Measurements from ENCODE around the gene TPST2. TPM values are rescaled to one million over a fixed set of nuclear protein-coding genes. Genes with fewer than 3 reads are reported as not detected.

Gene TPST2
- total RNA-seq, 1 experiment from 2014 or later: 11.8 TPM

- POLR2A ChIA-PET: interaction anchor here (0.5 kb wide), 1 partner anchor 37 kb away, joined by 3 read pairs; no protein-coding TSS in a partner anchor
- intact Hi-C loops (cut with micrococcal nuclease): no loop called here
- no peak for DNase-seq (ENCODE audit: low read depth, low spot score)
These were observed 4.7 kb downstream of the TPST2 start for GRCh38 chr22:26585104-26585790.

More at GRCh38 chr22:26585104-26585790, 4.7 kb downstream of the TPST2 start:
- H3K9ac ChIP-seq (ENCODE audit: low read length): no peak overlapping the region
- peaks cover 4 to 13% of the 10 kb centered on the region in 2 experiments; a peak in 3 of 4 replicates for H3K4me1 ChIP-seq (ENCODE audit: control insufficient read depth in 1 of 2, insufficient read depth in 2 of 2, low read length in 2 of 2)
- no peaks in the 10 kb centered on the region for H3K36me3 ChIP-seq (ENCODE audit: control insufficient read depth in 1 of 2, insufficient read depth in 2 of 2, low read length in 2 of 2)
- BruUV-seq (replicated peaks): no TSS peak
- ChIA-PET CTCF (no interaction called here), RAD21 (ENCODE audit: low non-redundant PET in 1 of 2, low total read pairs in 2 of 2, uncharacterized antibody in 2 of 2, unreplicated experiment in 2 of 2) (no interaction called here)
- H3K4me3 ChIP-seq (replicated peaks in 1 of 2; ENCODE audit: low read depth in 1 of 2, low read length in 2 of 2): no peak overlapping the region
- H3K9me2 ChIP-seq (ENCODE audit: insufficient read depth): no peaks in the 10 kb centered on the region
- H2AFZ ChIP-seq (ENCODE audit: low read depth, low read length, poor library complexity, severe bottlenecking): no peak overlapping the region
- H3K4me2 ChIP-seq (ENCODE audit: low read length): no peak overlapping the region
- H3K79me2 ChIP-seq (ENCODE audit: insufficient read depth, low read length): peaks cover 22% of the 10 kb centered on the region; the same call in 1 of the 2 replicates
- H3K9me3 ChIP-seq (ENCODE audit: control insufficient read depth in 1 of 2, insufficient read depth in 1 of 2, low read depth in 1 of 2, low read length in 2 of 2): no peaks in the 10 kb centered on the region
- H3K27ac ChIP-seq (ENCODE audit: low read depth, low read length): no peak overlapping the region
- H4K20me1 ChIP-seq (ENCODE audit: insufficient read depth): no peaks in the 10 kb centered on the region
- no peaks in the 10 kb centered on the region for H3K27me3 ChIP-seq (ENCODE audit: insufficient read depth, low read length)
- no peak for ATAC-seq
- no peak for TF ChIP-seq ZNF274 (IDR thresholded peaks at IDR 0.05; ENCODE audit: low read depth, low read length)
- TF ChIP-seq SIN3A (IDR thresholded peaks at IDR 0.05; ENCODE audit: low read depth): no peak
- TF ChIP-seq POLR2A (IDR thresholded peaks at IDR 0.05; ENCODE audit: borderline replicate concordance, extremely low read depth, insufficient read depth, insufficient read length): no peak
- TF ChIP-seq, protein P1, sequence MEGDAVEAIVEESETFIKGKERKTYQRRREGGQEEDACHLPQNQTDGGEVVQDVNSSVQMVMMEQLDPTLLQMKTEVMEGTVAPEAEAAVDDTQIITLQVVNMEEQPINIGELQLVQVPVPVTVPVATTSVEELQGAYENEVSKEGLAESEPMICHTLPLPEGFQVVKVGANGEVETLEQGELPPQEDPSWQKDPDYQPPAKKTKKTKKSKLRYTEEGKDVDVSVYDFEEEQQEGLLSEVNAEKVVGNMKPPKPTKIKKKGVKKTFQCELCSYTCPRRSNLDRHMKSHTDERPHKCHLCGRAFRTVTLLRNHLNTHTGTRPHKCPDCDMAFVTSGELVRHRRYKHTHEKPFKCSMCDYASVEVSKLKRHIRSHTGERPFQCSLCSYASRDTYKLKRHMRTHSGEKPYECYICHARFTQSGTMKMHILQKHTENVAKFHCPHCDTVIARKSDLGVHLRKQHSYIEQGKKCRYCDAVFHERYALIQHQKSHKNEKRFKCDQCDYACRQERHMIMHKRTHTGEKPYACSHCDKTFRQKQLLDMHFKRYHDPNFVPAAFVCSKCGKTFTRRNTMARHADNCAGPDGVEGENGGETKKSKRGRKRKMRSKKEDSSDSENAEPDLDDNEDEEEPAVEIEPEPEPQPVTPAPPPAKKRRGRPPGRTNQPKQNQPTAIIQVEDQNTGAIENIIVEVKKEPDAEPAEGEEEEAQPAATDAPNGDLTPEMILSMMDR (IDR thresholded peaks at IDR 0.05 in 2 of 3, conservative IDR thresholded peaks at IDR 0.05 in 1 of 3; ENCODE audit: borderline replicate concordance in 1 of 3, insufficient read depth in 1 of 3, low read depth in 2 of 3, low read length in 2 of 3): no peak
- TF ChIP-seq JUND (IDR thresholded peaks at IDR 0.05): no peak
- no peak for TF ChIP-seq ATF3 (IDR thresholded peaks at IDR 0.05)
- no peak for TF ChIP-seq SRF (IDR thresholded peaks at IDR 0.05; ENCODE audit: low read depth)
- no peak for TF ChIP-seq TCF7L2 (IDR thresholded peaks at IDR 0.05; ENCODE audit: borderline replicate concordance, extremely low read depth, insufficient read depth, insufficient read length)
- no peak for TF ChIP-seq EGR1 (IDR thresholded peaks at IDR 0.05; ENCODE audit: low read depth)
- TF ChIP-seq RAD21 (IDR thresholded peaks at IDR 0.05; ENCODE audit: low read depth): no peak

Measured in HCT116 (cell line).